Activated CD8-positive, alpha-beta T cell treated with anti-CD3 and anti-CD28 coated beads for 36 hours (primary cell): ENCODE results near the gene SMCO2. TPM values are rescaled to one million over a fixed set of nuclear protein-coding genes. Genes with fewer than 3 reads are reported as not detected.
A peak's percentile ranks its signal among the peaks of the same experiment; 100 is the strongest.

Experiments
- ATAC-seq: fragments of 200-7000 bp; cut with Tn5 transposase; one replicate; pipeline ENCODE4 v1.10.0; 2021; ENCODE audit warnings: mild to moderate bottlenecking, moderate library complexity
- CTCF ChIA-PET: fragments of 350-600 bp; sonication (Branson Sonifier 250); formaldehyde crosslinking; loops from one replicate; lab custom pipeline; 2021; ENCODE audit warnings: antibody characterized with exemption; lab: Charles Lee
- POLR2A ChIA-PET: fragments of 350-600 bp; sonication (Branson Sonifier 250); formaldehyde crosslinking; loops from one replicate; lab custom pipeline; 2021; ENCODE audit warnings: antibody characterized with exemption; lab: Charles Lee
- DNase-seq: peaks from one replicate; pipeline ENCODE4 v3.0.0-alpha.2; 2020
- H3K27ac Mint-ChIP-seq: one replicate; pipeline ENCODE4 v1.8.0; 2021; ENCODE audit warnings: mild to moderate bottlenecking, mixed read lengths
- H3K27me3 Mint-ChIP-seq: one replicate; pipeline ENCODE4 v1.8.0; 2021; ENCODE audit warnings: mixed read lengths
- H3K36me3 Mint-ChIP-seq: one replicate; pipeline ENCODE4 v1.8.0; 2021; ENCODE audit warnings: low read depth, mixed read lengths
- H3K4me1 Mint-ChIP-seq: one replicate; pipeline ENCODE4 v1.8.0; 2021; ENCODE audit warnings: low read depth, mixed read lengths
- H3K4me3 Mint-ChIP-seq: one replicate; pipeline ENCODE4 v1.8.0; 2021; ENCODE audit warnings: mild to moderate bottlenecking, moderate library complexity, mixed read lengths
- H3K9me3 Mint-ChIP-seq: one replicate; pipeline ENCODE4 v1.8.0; 2021; ENCODE audit warnings: mixed read lengths
- intact Hi-C: fragments of 100-400 bp; cut with micrococcal nuclease; formaldehyde crosslinking; loops from one replicate; pipeline ENCODE4 v1.10.0; 2022
- total RNA-seq, 2 experiments: library from RNA; stranded (reverse); gene quantifications; one replicate each; pipeline ENCODE4 v1.2.3, GENCODE V29; 2021
- TF ChIP-seq, protein P1 (sequence below): fragments of 200-600 bp; IDR thresholded peaks from one replicate; pipeline ENCODE4 v1.8.0; 2022; ENCODE audit warnings: antibody characterized with exemption, mild to moderate bottlenecking

SMCO2 gene
- total RNA-seq, 2 experiments from 2014 or later: 0.32 TPM; not detected in 1

DNA sequence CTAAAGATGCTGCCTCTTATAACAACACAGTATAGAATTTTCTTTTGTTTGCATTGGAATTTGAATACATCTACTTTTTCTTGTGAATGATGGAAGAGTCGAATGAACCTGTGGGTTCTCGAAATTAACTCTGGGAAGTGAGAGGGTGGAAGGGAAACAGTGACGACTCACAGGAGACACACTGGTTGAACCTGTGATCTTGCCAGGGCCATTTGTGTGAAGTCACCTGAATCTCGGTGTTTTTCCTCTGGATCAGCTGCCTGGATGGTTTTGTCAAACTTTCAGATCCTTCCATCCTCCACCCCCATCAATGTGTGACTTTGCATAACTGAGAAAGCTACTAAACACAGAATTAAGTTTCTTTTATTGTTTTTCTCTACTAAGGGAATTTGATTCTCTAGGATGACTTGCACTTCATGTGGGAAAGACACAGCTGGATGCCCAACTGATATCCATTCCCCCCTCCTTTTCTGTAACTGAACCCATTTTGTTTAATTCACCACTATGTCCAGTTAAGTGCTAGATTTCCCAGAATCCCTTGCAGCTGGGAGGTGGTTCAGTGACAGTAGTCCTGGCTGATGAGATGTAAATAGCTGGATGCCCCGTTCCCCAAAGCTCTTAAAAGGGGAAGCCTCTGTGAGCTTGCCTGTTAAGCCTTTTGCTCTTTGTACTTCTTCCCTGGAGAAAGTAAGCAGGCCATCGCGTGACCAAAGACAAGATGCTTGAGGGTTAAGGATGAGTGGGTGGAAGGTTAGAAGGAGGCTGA, 83.8 kb downstream of the SMCO2 start:
- no peaks in the 10 kb centered on the region for H3K36me3 Mint-ChIP-seq
- peaks cover 25% of the 10 kb centered on the region for H3K4me1 Mint-ChIP-seq
- intact Hi-C loops: loop anchor here (5.0 kb wide), 1 partner anchor 68 kb away; no protein-coding TSS in a partner anchor
- H3K9me3 Mint-ChIP-seq: no peaks in the 10 kb centered on the region
- peaks cover 8% of the 10 kb centered on the region for H3K27me3 Mint-ChIP-seq
- ATAC-seq (no peak), DNase-seq (no peak)
- H3K4me3 Mint-ChIP-seq: no peak overlapping the region
- ChIA-PET POLR2A (interaction anchor here (0.6 kb wide), 1 partner anchor 35 kb away, joined by 3 read pairs; no protein-coding TSS in a partner anchor), CTCF (interaction anchor here (1.0 to 1.8 kb wide), 4 partner anchors 11 to 106 kb away, joined by 3 to 8 read pairs (median 4); no protein-coding TSS in a partner anchor)
- H3K27ac Mint-ChIP-seq: no peak overlapping the region
- TF ChIP-seq, protein P1, sequence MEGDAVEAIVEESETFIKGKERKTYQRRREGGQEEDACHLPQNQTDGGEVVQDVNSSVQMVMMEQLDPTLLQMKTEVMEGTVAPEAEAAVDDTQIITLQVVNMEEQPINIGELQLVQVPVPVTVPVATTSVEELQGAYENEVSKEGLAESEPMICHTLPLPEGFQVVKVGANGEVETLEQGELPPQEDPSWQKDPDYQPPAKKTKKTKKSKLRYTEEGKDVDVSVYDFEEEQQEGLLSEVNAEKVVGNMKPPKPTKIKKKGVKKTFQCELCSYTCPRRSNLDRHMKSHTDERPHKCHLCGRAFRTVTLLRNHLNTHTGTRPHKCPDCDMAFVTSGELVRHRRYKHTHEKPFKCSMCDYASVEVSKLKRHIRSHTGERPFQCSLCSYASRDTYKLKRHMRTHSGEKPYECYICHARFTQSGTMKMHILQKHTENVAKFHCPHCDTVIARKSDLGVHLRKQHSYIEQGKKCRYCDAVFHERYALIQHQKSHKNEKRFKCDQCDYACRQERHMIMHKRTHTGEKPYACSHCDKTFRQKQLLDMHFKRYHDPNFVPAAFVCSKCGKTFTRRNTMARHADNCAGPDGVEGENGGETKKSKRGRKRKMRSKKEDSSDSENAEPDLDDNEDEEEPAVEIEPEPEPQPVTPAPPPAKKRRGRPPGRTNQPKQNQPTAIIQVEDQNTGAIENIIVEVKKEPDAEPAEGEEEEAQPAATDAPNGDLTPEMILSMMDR: no peak

DNA sequence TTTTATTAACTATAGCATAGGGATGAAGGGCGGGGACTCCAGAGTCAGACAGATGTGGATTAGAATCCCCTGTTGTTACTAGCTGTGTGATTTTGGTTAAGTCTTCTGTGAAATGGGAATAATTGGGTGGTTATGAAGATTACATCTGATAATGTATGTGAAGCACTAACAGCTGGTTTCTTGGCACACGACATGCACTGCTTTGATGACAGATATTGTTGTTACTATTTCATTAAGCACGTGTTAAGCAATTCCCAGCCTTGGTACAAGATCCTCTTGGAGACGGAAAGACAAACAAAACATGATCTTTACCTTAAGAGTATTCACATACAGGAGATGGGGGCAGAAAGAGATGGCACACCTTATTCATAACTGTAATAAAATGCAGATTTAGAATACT, 85.4 kb downstream of the SMCO2 start:
- ATAC-seq: no peak
- DNase-seq: no peak
- intact Hi-C loops: loop anchor here (5.0 kb wide), 1 partner anchor 70 kb away; no protein-coding TSS in a partner anchor
- Mint-ChIP-seq H3K9me3 (no peaks in the 10 kb centered on the region), H3K4me3 (no peak overlapping the region), H3K27ac (no peak overlapping the region), H3K4me1 (peaks cover 33% of the 10 kb centered on the region), H3K27me3 (peaks cover 2% of the 10 kb centered on the region), H3K36me3 (no peaks in the 10 kb centered on the region)
- POLR2A ChIA-PET: interaction anchor here (1.2 to 1.4 kb wide), 2 partner anchors 10 to 15 kb away, joined by 3 read pairs; no protein-coding TSS in a partner anchor
- TF ChIP-seq, protein P1: no peak
- CTCF ChIA-PET: interaction anchor here (0.5 to 0.6 kb wide), 2 partner anchors 100 to 166 kb away, joined by 4 to 5 read pairs; no protein-coding TSS in a partner anchor

DNA sequence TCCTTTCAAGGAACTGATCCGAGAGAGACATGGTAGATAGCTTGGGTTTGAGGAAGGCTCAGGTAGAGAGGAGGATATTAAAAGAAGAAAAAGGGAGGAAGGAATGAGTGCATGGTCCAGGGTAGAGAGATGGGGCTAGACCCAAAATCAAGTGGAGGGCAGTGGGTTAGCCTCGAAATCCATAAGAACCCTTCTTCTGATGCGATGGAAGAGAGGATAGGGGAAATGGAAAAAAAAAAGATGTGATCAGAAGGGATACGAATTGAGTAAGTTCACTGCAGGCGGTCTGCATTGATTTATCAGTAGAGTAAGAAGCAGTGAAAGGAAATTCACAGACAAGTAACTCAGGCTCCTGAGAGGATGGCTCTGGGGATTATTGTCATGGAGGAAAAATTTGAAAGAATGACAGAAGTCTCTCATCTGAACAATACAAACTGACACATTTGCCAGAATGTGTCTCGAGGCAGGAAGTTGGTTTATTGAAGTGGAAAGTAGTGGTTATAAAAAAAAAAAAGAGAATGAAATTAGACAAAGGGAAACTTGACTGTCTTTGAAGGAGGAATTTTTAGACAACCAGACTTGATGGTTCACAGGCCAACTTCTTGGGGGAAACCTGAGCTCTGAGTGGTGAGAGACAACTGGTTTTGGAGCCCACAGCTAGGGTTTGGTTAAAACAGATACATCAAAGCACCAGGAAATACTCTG, 87.7 kb downstream of the SMCO2 start:
- CTCF ChIA-PET: interaction anchor here (1.0 to 1.4 kb wide), 2 partner anchors 10 to 100 kb away, joined by 3 read pairs; partner anchors contain the start of gene PPFIBP1
- H3K27ac Mint-ChIP-seq: peak overlapping the region; percentile 51

DNA sequence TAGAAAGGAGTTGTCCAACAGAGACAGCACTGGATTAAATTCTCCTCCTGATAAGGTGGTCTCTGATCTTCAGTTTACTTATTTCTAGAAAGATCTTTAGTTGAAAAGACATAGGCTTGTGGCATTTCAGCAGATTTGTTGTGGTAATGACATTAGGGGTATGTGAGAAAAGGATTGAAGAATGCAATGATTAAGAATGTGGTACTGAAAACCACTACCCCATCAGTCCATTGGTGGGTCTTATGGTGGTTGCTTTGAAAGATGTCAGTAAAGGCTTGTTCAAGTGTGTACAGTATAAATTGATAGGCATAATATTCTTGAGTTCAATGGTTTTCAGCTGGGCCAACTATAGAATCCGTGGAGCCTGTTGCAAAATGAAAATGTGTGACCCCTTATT, 88.2 kb downstream of the SMCO2 start:
- H3K27me3 Mint-ChIP-seq: no peaks in the 10 kb centered on the region
- POLR2A ChIA-PET: interaction anchor here (1.1 kb wide), 1 partner anchor 12 kb away, joined by 4 read pairs; no protein-coding TSS in a partner anchor
- H3K9me3 Mint-ChIP-seq: no peaks in the 10 kb centered on the region
- intact Hi-C loops: loop anchor here (2.0 to 5.0 kb wide), 2 partner anchors 14 to 72 kb away; no protein-coding TSS in a partner anchor
- peaks cover 33% of the 10 kb centered on the region for H3K4me1 Mint-ChIP-seq
- TF ChIP-seq, protein P1: no peak
- ATAC-seq (peak; percentile 76), DNase-seq (peak; percentile 16)
- H3K36me3 Mint-ChIP-seq: no peaks in the 10 kb centered on the region
- CTCF ChIA-PET: interaction anchor here (1.0 to 1.4 kb wide), 2 partner anchors 10 to 100 kb away, joined by 3 read pairs; partner anchors contain the start of gene PPFIBP1
- H3K27ac Mint-ChIP-seq: peak overlapping the region; percentile 51
- no peak overlapping the region for H3K4me3 Mint-ChIP-seq

More for the DNA sequence above, 87.7 kb downstream of the SMCO2 start:
- H3K9me3 Mint-ChIP-seq: no peaks in the 10 kb centered on the region
- peak; percentile 77 for ATAC-seq
- H3K4me3 Mint-ChIP-seq: peak overlapping the region; percentile 2
- peak; percentile 70 for DNase-seq
- no peaks in the 10 kb centered on the region for H3K27me3 Mint-ChIP-seq
- peaks cover 33% of the 10 kb centered on the region for H3K4me1 Mint-ChIP-seq
- POLR2A ChIA-PET: interaction anchor here (1.1 kb wide), 1 partner anchor 11 kb away, joined by 4 read pairs; no protein-coding TSS in a partner anchor
- no peaks in the 10 kb centered on the region for H3K36me3 Mint-ChIP-seq
- intact Hi-C loops: loop anchor here (2.0 to 5.0 kb wide), 2 partner anchors 15 to 72 kb away; no protein-coding TSS in a partner anchor
- TF ChIP-seq, protein P1: no peak
